ENCODE data around the gene DDIAS.

The DDIAS gene

DNA sequence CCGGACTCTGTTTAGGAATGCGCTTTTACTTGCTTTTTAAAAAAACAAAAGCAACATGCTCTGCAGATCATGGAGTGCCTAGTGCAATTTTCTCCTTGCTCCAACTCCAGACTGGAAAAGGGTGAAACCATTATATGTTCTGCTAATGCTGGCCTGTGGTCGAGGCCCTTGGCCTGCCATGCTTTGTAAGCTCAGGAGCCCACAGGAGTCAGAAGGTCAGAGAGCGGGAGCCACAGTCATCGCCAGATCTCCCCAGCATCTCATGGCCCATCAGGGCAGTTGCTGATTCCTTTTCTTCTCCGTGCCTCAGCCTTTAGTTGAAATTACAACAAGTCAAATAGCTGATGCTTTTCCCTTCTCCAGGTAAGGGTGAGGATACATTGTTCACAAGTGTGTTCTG, 80.3 kb downstream of the DDIAS start:
- Histone ChIP-seq H3K79me2 (ENCODE audit: insufficient read depth, low read depth) (no peaks in the 10 kb centered on the region), H3K27me3 (ENCODE audit: insufficient read depth, low read depth) (no peaks in the 10 kb centered on the region), H4K20me1 (ENCODE audit: insufficient read depth) (no peaks in the 10 kb centered on the region), H3K27ac (no peak overlapping the region), H3K4me1 (ENCODE audit: low read depth, poor library complexity, severe bottlenecking) (peaks cover 27% of the 10 kb centered on the region), H3K4me3 (IDR thresholded peaks at IDR 0.05; ENCODE audit: insufficient read depth, low read depth, low read length) (no peak overlapping the region), H3K36me3 (ENCODE audit: insufficient read depth) (no peaks in the 10 kb centered on the region), H3K4me2 (no peak overlapping the region), H2AFZ (ENCODE audit: low read depth) (no peak overlapping the region), H3K9ac (no peak overlapping the region)
- TF ChIP-seq, protein P1, sequence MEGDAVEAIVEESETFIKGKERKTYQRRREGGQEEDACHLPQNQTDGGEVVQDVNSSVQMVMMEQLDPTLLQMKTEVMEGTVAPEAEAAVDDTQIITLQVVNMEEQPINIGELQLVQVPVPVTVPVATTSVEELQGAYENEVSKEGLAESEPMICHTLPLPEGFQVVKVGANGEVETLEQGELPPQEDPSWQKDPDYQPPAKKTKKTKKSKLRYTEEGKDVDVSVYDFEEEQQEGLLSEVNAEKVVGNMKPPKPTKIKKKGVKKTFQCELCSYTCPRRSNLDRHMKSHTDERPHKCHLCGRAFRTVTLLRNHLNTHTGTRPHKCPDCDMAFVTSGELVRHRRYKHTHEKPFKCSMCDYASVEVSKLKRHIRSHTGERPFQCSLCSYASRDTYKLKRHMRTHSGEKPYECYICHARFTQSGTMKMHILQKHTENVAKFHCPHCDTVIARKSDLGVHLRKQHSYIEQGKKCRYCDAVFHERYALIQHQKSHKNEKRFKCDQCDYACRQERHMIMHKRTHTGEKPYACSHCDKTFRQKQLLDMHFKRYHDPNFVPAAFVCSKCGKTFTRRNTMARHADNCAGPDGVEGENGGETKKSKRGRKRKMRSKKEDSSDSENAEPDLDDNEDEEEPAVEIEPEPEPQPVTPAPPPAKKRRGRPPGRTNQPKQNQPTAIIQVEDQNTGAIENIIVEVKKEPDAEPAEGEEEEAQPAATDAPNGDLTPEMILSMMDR (conservative IDR thresholded peaks at IDR 0.05; ENCODE audit: low read depth, low read length) = no peak
